DMS53 treated with DMSO at 0.1 percent for 48 hours (cell line): ENCODE data around the gene DEAF1.
A peak's percentile ranks its signal among the peaks of the same experiment; 100 is the strongest.
"Not testable (repeated sequence)": the region's sequence is repeated elsewhere in the genome, so short reads cannot be mapped to it uniquely, and the experiment has no call there.

Source experiments
- DNase-seq: peaks from one replicate; lab custom pipeline; 2025; ENCODE audit not compliant: unreplicated experiment; lab: John Stamatoyannopoulos, UW

DEAF1 gene

GRCh38 chr11:694563-695287 lies at the start of gene DEAF1:
TSS of gene DEAF1 (minus strand) at chr11:695222. CDS start at chr11:695047, 175 bp downstream.
- peak; percentile 98 for DNase-seq

- no peak for DNase-seq
These were observed 47.7 kb upstream of the DEAF1 start for GRCh38 chr11:742571-743201.

GRCh38 chr11:742156-742546 lies 47.1 kb upstream of the DEAF1 start:
- DNase-seq, result no peak

GRCh38 chr11:737899-738298 lies 42.9 kb upstream of the DEAF1 start:
- not testable (repeated sequence) for DNase-seq

- DNase-seq, result no peak
These were observed 42.3 kb upstream of the DEAF1 start for GRCh38 chr11:737366-737765.

- not testable (repeated sequence) for DNase-seq
These were observed 39.5 kb upstream of the DEAF1 start for GRCh38 chr11:734541-734940.

- DNase-seq, result no peak
These were observed 38.0 kb upstream of the DEAF1 start for GRCh38 chr11:733072-733471.

- DNase-seq, result no peak
These were observed 34.6 kb upstream of the DEAF1 start for GRCh38 chr11:729492-730074.

GRCh38 chr11:728901-729491 lies 34.0 kb upstream of the DEAF1 start:
- no peak for DNase-seq

GRCh38 chr11:727859-728748 lies 33.1 kb upstream of the DEAF1 start:
- DNase-seq, result peak; percentile 66

GRCh38 chr11:727281-727701 lies 32.3 kb upstream of the DEAF1 start:
- no peak for DNase-seq

GRCh38 chr11:726278-727220 lies 31.5 kb upstream of the DEAF1 start:
- DNase-seq, result peak; percentile 91

- no peak for DNase-seq
These were observed 30.7 kb upstream of the DEAF1 start for GRCh38 chr11:725624-726202.

- no peak for DNase-seq
These were observed 29.9 kb upstream of the DEAF1 start for GRCh38 chr11:724778-725386.

GRCh38 chr11:724049-724777 lies 29.2 kb upstream of the DEAF1 start:
- no peak for DNase-seq

- DNase-seq, result peak; percentile 57
These were observed 28.3 kb upstream of the DEAF1 start for GRCh38 chr11:723120-723883.

GRCh38 chr11:722346-722811 lies 27.4 kb upstream of the DEAF1 start:
- DNase-seq, result peak; percentile 53
